ENCODE measurements around the gene ELOVL6. TPM values are rescaled to one million over a fixed set of nuclear protein-coding genes. Genes with fewer than 3 reads are reported as not detected.
A peak's percentile ranks its signal among the peaks of the same experiment; 100 is the strongest.

Gene ELOVL6
- total and polyA plus RNA-seq, 9 of the 15 experiments (the other 6 are each of a cell fraction or from before 2014, with no cell fraction given), result 18.3 to 82.6 (median 46.0) TPM

- CTCF ChIA-PET (ENCODE audit: low intra/inter-chr PET ratio), result no interaction called here
- Histone ChIP-seq H3K9me1 (ENCODE audit: control insufficient read depth, insufficient read depth, low read length) (no peaks in the 10 kb centered on the region), H3K4me2 (ENCODE audit: insufficient read depth, low read length) (peak overlapping the region; percentile 96), H3K27me3 (ENCODE audit: control insufficient read depth in 2 of 2, insufficient read depth in 2 of 2, low read length in 2 of 2) (no peaks in the 10 kb centered on the region), H3K27ac (ENCODE audit: extremely low read depth, low read depth, low read length) (peak overlapping the region; percentile 98), H3K9ac (ENCODE audit: insufficient read depth in 1 of 2, low read depth in 2 of 2, low read length in 2 of 2) (peak overlapping the region; percentile 93 to 97), H3K9me3 (replicated peaks; ENCODE audit: control insufficient read depth, insufficient read depth, low read depth, low read length) (no peaks in the 10 kb centered on the region), H3K4me1 (replicated peaks in 1 of 2; ENCODE audit: control insufficient read depth in 2 of 2, insufficient read depth in 2 of 2, low read length in 2 of 2) (peaks cover 32 to 44% of the 10 kb centered on the region in 2 experiments), H3K79me2 (ENCODE audit: control insufficient read depth, insufficient read depth, low read length) (peaks cover 64% of the 10 kb centered on the region), H3K36me3 (ENCODE audit: control insufficient read depth, insufficient read depth, low read length) (peaks cover 27% of the 10 kb centered on the region), H3K4me3 (peak overlapping the region; percentile 76), H4K20me1 (replicated peaks; ENCODE audit: control insufficient read depth, insufficient read depth, low read length) (no peaks in the 10 kb centered on the region), H2AFZ (ENCODE audit: low read depth, low read length) (peak overlapping the region; percentile 64; the same call in 1 of the 2 replicates)
- in situ Hi-C loops (cut with MboI) (no loop called here), intact Hi-C loops (cut with micrococcal nuclease) (loop anchor here (5.0 to 10.0 kb wide), 5 partner anchors 60 to 470 kb away; partner anchors contain the start of gene GAR1)
- POLR2A ChIA-PET, result interaction anchor here (0.6 to 1.9 kb wide), 9 partner anchors 9 to 123 kb away, joined by 3 to 11 read pairs (median 3); no protein-coding TSS in a partner anchor
- WGBS (ENCODE audit: insufficient coverage, low coverage, missing lambda C conversion rate), result under 1% methylated on average over 36 of the region's 47 CpGs
- peak in 3 of 4 experiments; percentile 44 to 61 (median 55) for DNase-seq (ENCODE audit: extremely low read depth in 1 of 4, low spot score in 3 of 4)
- FAIRE-seq, result no peak
- BruUV-seq (replicated peaks), result TSS peak; percentile 8
- ATAC-seq, result peak; percentile 4
- TF ChIP-seq ZNF518B (CRISPR knock-in tag; IDR thresholded peaks at IDR 0.05) (no peak), ZFX (CRISPR knock-in tag; IDR thresholded peaks at IDR 0.05) (peak; percentile 55; the same call in 1 of the 2 replicates), VEZF1 (CRISPR knock-in tag; IDR thresholded peaks at IDR 0.05) (no peak), MYC (IDR thresholded peaks at IDR 0.05; ENCODE audit: low read depth, low read length) (peak; percentile 43; the same call in 1 of the 2 replicates), MYC (CRISPR knock-in tag; IDR thresholded peaks at IDR 0.05; ENCODE audit: borderline replicate concordance, low read depth) (no peak), E2F3 (CRISPR knock-in tag; IDR thresholded peaks at IDR 0.05) (0 out of 2 replicates have a peak, but pooled peaks have one; percentile 10), NONO (IDR thresholded peaks at IDR 0.05; ENCODE audit: low read depth in 2 of 2, low read length in 1 of 2) (peak in 1 of 2 experiments; percentile 5; a peak in 1 of 4 replicates), SIN3B (IDR thresholded peaks at IDR 0.05; ENCODE audit: low read depth) (0 out of 2 replicates have a peak, but pooled peaks have one; percentile 0), ZNF79 (CRISPR knock-in tag; IDR thresholded peaks at IDR 0.05; ENCODE audit: low read depth) (no peak), ZNF143 (CRISPR knock-in tag; IDR thresholded peaks at IDR 0.05) (no peak), THAP12 (CRISPR knock-in tag; IDR thresholded peaks at IDR 0.05) (no peak), YY1 (IDR thresholded peaks at IDR 0.05; ENCODE audit: borderline replicate concordance in 1 of 3, control insufficient read depth in 1 of 3, extremely low read depth in 1 of 3, insufficient read depth in 3 of 3, insufficient read length in 1 of 3, insufficient replicate concordance in 2 of 3, low read depth in 1 of 3, low read length in 2 of 3) (peak in 1 of 3 experiments; percentile 0)
Measured at GRCh38 chr4:110196871-110197528, 1.4 kb downstream of the ELOVL6 start.
